ENCODE data around the gene ZNF791. TPM values are rescaled to one million over a fixed set of nuclear protein-coding genes. Genes with fewer than 3 reads are reported as not detected.
A peak's percentile ranks its signal among the peaks of the same experiment; 100 is the strongest.

ZNF791 gene
- total RNA-seq, 1 experiment from 2014 or later: 13.6 TPM

GRCh38 chr19:12652219-12652618, 41.5 kb downstream of the ZNF791 start:
- no peaks in the 10 kb centered on the region for H3K27me3 ChIP-seq
- H3K4me3 ChIP-seq: no peak overlapping the region
- H3K36me3 ChIP-seq: peaks cover 25% of the 10 kb centered on the region
- H3K9me3 ChIP-seq: no peaks in the 10 kb centered on the region
- DNase-seq: no peak

- Histone ChIP-seq H3K36me3 (peaks cover 45% of the 10 kb centered on the region), H3K9me3 (no peaks in the 10 kb centered on the region), H3K27me3 (no peaks in the 10 kb centered on the region), H3K4me3 (no peak overlapping the region)
- DNase-seq: no peak
Measured at GRCh38 chr19:12655546-12655945, 44.8 kb downstream of the ZNF791 start.

GRCh38 chr19:12656899-12657571, 46.3 kb downstream of the ZNF791 start:
- DNase-seq: no peak
- peaks cover 53% of the 10 kb centered on the region for H3K36me3 ChIP-seq
- H3K9me3 ChIP-seq: no peaks in the 10 kb centered on the region
- no peak overlapping the region for H3K4me3 ChIP-seq
- no peaks in the 10 kb centered on the region for H3K27me3 ChIP-seq

- no peaks in the 10 kb centered on the region for H3K9me3 ChIP-seq
- no peaks in the 10 kb centered on the region for H3K27me3 ChIP-seq
- H3K36me3 ChIP-seq: peaks cover 60% of the 10 kb centered on the region
- H3K4me3 ChIP-seq: no peak overlapping the region
- DNase-seq: no peak
Measured at GRCh38 chr19:12657966-12658365, 47.2 kb downstream of the ZNF791 start.

- Histone ChIP-seq H3K4me3 (no peak overlapping the region), H3K9me3 (no peaks in the 10 kb centered on the region), H3K36me3 (peaks cover 67% of the 10 kb centered on the region), H3K27me3 (no peaks in the 10 kb centered on the region)
- no peak for DNase-seq
Measured at GRCh38 chr19:12660980-12661379, 50.3 kb downstream of the ZNF791 start.

- H3K9me3 ChIP-seq: no peaks in the 10 kb centered on the region
- H3K4me3 ChIP-seq: no peak overlapping the region
- H3K36me3 ChIP-seq: peaks cover 62% of the 10 kb centered on the region
- no peaks in the 10 kb centered on the region for H3K27me3 ChIP-seq
- DNase-seq: peak; percentile 58
Measured at GRCh38 chr19:12664406-12665280, 53.9 kb downstream of the ZNF791 start.

- Histone ChIP-seq H3K4me3 (no peak overlapping the region), H3K27me3 (no peaks in the 10 kb centered on the region), H3K9me3 (no peaks in the 10 kb centered on the region), H3K36me3 (peaks cover 56% of the 10 kb centered on the region)
- DNase-seq: no peak
Measured at GRCh38 chr19:12665281-12665573, 54.5 kb downstream of the ZNF791 start.

GRCh38 chr19:12665671-12666264, 55.0 kb downstream of the ZNF791 start:
- no peak for DNase-seq
- Histone ChIP-seq H3K4me3 (peak overlapping the region; percentile 79), H3K36me3 (peaks cover 57% of the 10 kb centered on the region), H3K9me3 (no peaks in the 10 kb centered on the region), H3K27me3 (no peaks in the 10 kb centered on the region)

GRCh38 chr19:12666265-12667048, 55.7 kb downstream of the ZNF791 start, which contains the start of the genes MAN2B1 and WDR83:
Gene MAN2B1 (minus strand): TSS chr19:12666742. CDS start chr19:12666701, 41 bp downstream.
Gene WDR83 (plus strand): TSS chr19:12666807. CDS start chr19:12669791, 2,984 bp downstream.
- DNase-seq: peak; percentile 81
- Histone ChIP-seq H3K4me3 (peak within 1 kb of the TSS; percentile 79), H3K27me3 (no peaks in the 10 kb centered on the region), H3K36me3 (peaks cover 56% of the 10 kb centered on the region), H3K9me3 (no peaks in the 10 kb centered on the region)

- H3K9me3 ChIP-seq: no peaks in the 10 kb centered on the region
- H3K27me3 ChIP-seq: no peaks in the 10 kb centered on the region
- H3K4me3 ChIP-seq: peak overlapping the region; percentile 93; the same call in 1 of the 2 replicates
- peaks cover 59% of the 10 kb centered on the region for H3K36me3 ChIP-seq
- no peak for DNase-seq
Measured at GRCh38 chr19:12667731-12668302, 57.1 kb downstream of the ZNF791 start.

GRCh38 chr19:12668346-12668745, 57.6 kb downstream of the ZNF791 start:
- H3K4me3 ChIP-seq: peak overlapping the region; percentile 93
- DNase-seq: no peak
- H3K9me3 ChIP-seq: no peaks in the 10 kb centered on the region
- peaks cover 57% of the 10 kb centered on the region for H3K36me3 ChIP-seq
- no peaks in the 10 kb centered on the region for H3K27me3 ChIP-seq

- peak overlapping the region; percentile 93 for H3K4me3 ChIP-seq
- no peaks in the 10 kb centered on the region for H3K9me3 ChIP-seq
- DNase-seq: peak; percentile 78
- H3K36me3 ChIP-seq: peaks cover 58% of the 10 kb centered on the region
- no peaks in the 10 kb centered on the region for H3K27me3 ChIP-seq
Measured at GRCh38 chr19:12668932-12669269, 58.2 kb downstream of the ZNF791 start.

GRCh38 chr19:12669270-12670158, 58.8 kb downstream of the ZNF791 start:
- peak overlapping the region; percentile 93 for H3K4me3 ChIP-seq
- no peaks in the 10 kb centered on the region for H3K27me3 ChIP-seq
- peaks cover 58% of the 10 kb centered on the region for H3K36me3 ChIP-seq
- H3K9me3 ChIP-seq: no peaks in the 10 kb centered on the region
- DNase-seq: peak; percentile 83

GRCh38 chr19:12670159-12670928, 59.6 kb downstream of the ZNF791 start:
- no peak for DNase-seq
- no peaks in the 10 kb centered on the region for H3K9me3 ChIP-seq

GRCh38 chr19:12672744-12673143, 62.0 kb downstream of the ZNF791 start:
- no peaks in the 10 kb centered on the region for H3K9me3 ChIP-seq
- peaks cover 76% of the 10 kb centered on the region for H3K36me3 ChIP-seq
- DNase-seq: no peak
- no peak overlapping the region for H3K4me3 ChIP-seq
- H3K27me3 ChIP-seq: no peaks in the 10 kb centered on the region

More at GRCh38 chr19:12670159-12670928, 59.6 kb downstream of the ZNF791 start:
- Histone ChIP-seq H3K27me3 (no peaks in the 10 kb centered on the region), H3K36me3 (peaks cover 60% of the 10 kb centered on the region), H3K4me3 (peak overlapping the region; percentile 93)

Data from MG63 (cell line).